HepG2 (cell line): ENCODE measurements around the gene FAM161A. TPM values are rescaled to one million over a fixed set of nuclear protein-coding genes. Genes with fewer than 3 reads are reported as not detected.

Experiments used
- CC2D1A ChIP-seq: sonication (generic); formaldehyde crosslinking; IDR thresholded peaks from 2 replicates; pipeline ENCODE4 v1.8.1; 2023; ENCODE audit warnings: mild to moderate bottlenecking, missing genetic modification reagents
- CENPX ChIP-seq: sonication (generic); formaldehyde crosslinking; IDR thresholded peaks from 2 replicates; pipeline ENCODE4 v1.9.0; 2021; ENCODE audit warnings: mild to moderate bottlenecking, missing genetic modification reagents, moderate library complexity
- GFI1 ChIP-seq: sonication (generic); formaldehyde crosslinking; IDR thresholded peaks from 2 replicates; pipeline ENCODE4 v1.5.0; 2020; ENCODE audit warnings: missing genetic modification reagents, mild to moderate bottlenecking, borderline replicate concordance
- GLI4 ChIP-seq: sonication (generic); formaldehyde crosslinking; IDR thresholded peaks from 2 replicates; pipeline ENCODE4 v1.5.1; 2020; ENCODE audit warnings: missing genetic modification reagents, mild to moderate bottlenecking, moderate library complexity, borderline replicate concordance
- ISX ChIP-seq: sonication (generic); formaldehyde crosslinking; conservative IDR thresholded peaks from 2 replicates; pipeline ENCODE4 v1.5.0; 2020; ENCODE audit warnings: missing genetic modification reagents
- MED1 ChIP-seq: sonication (generic); formaldehyde crosslinking; IDR thresholded peaks from 2 replicates; pipeline ENCODE4 v1.4.0; 2020; ENCODE audit warnings: missing genetic modification reagents
- NFE2L1 ChIP-seq: sonication (generic); formaldehyde crosslinking; IDR thresholded peaks from 2 replicates; pipeline ENCODE4 v1.4.0; 2020; ENCODE audit warnings: missing genetic modification reagents, mild to moderate bottlenecking, borderline replicate concordance
- NFKB2 ChIP-seq: sonication (generic); formaldehyde crosslinking; IDR thresholded peaks from 2 replicates; pipeline ENCODE4 v1.4.0; 2020; ENCODE audit warnings: missing genetic modification reagents, borderline replicate concordance
- PHF8 ChIP-seq: sonication (generic); formaldehyde crosslinking; IDR thresholded peaks from 2 replicates; pipeline ENCODE4 v1.5.0; 2020; ENCODE audit warnings: missing genetic modification reagents
- RFXAP ChIP-seq: sonication (generic); formaldehyde crosslinking; IDR thresholded peaks from 2 replicates; pipeline ENCODE4 v1.4.0; 2020; ENCODE audit warnings: missing genetic modification reagents, borderline replicate concordance
- SMAD3 ChIP-seq: sonication (generic); formaldehyde crosslinking; IDR thresholded peaks from 2 replicates; pipeline ENCODE4 v1.4.0; 2020; ENCODE audit warnings: missing genetic modification reagents
- SMARCC2 ChIP-seq: fragments of 450-650 bp; IDR thresholded peaks from 2 replicates; pipeline ENCODE4 v1.6.1; 2017; ENCODE audit warnings: antibody characterized with exemption, mild to moderate bottlenecking
- TBX3 ChIP-seq: fragments of 450-650 bp; IDR thresholded peaks from 2 replicates; pipeline ENCODE4 v1.6.1; 2017; ENCODE audit warnings: antibody characterized with exemption, mild to moderate bottlenecking, inconsistent platforms, borderline replicate concordance
- THYN1 ChIP-seq: sonication (generic); formaldehyde crosslinking; IDR thresholded peaks from 2 replicates; pipeline ENCODE4 v1.8.1; 2023; ENCODE audit warnings: low read depth, mild to moderate bottlenecking, moderate library complexity, missing genetic modification reagents, borderline replicate concordance
- ZNF382 ChIP-seq: sonication (generic); formaldehyde crosslinking; IDR thresholded peaks from 2 replicates; pipeline ENCODE4 v1.5.0; 2020; ENCODE audit warnings: missing genetic modification reagents, mild to moderate bottlenecking, borderline replicate concordance
- ZNF670 ChIP-seq: sonication (generic); formaldehyde crosslinking; IDR thresholded peaks from 2 replicates; pipeline ENCODE4 v1.8.0; 2022; ENCODE audit warnings: mild to moderate bottlenecking, missing genetic modification reagents, borderline replicate concordance
- ZNF790 ChIP-seq: sonication (generic); formaldehyde crosslinking; IDR thresholded peaks from 2 replicates; pipeline ENCODE4 v1.8.0; 2022; ENCODE audit warnings: missing genetic modification reagents, mild to moderate bottlenecking, borderline replicate concordance
- polyA plus RNA-seq, 8 experiments: library from polyadenylated mRNA; depleted of rRNA in 3 of 8; stranded (reverse) in 7 of 8; unstranded in 1 of 8; fragments of >200 nt; fragmentation: Illumina TruSeq in 4 of 8; extraction: Trizol in 4 of 8; gene quantifications; 2 replicates each; pipeline versions ENCODE4 v1.2.1 to v1.2.3, GENCODE V29; 2011 to 2016; ENCODE audit warnings: low read depth in 4 of 8, missing spikeins in 1 of 8, mixed read lengths in 1 of 8; ENCODE audit not compliant: insufficient read depth in 1 of 8
- total RNA-seq, 5 experiments: library from RNA; depleted of rRNA; stranded (reverse); fragments of >200 nt; fragmentation: Illumina TruSeq; extraction: Trizol; gene quantifications; 2 replicates each; pipeline ENCODE4 v1.2.3, GENCODE V29; 2016; ENCODE audit warnings: low read depth in 1 of 5
- TF ChIP-seq, protein P1 (sequence below): sonication (generic); formaldehyde crosslinking; IDR thresholded peaks from 2 replicates; pipeline ENCODE4 v1.8.0; 2022; ENCODE audit warnings: mild to moderate bottlenecking, missing genetic modification reagents, moderate library complexity
- TF ChIP-seq, protein P2 (sequence below): sonication (generic); formaldehyde crosslinking; IDR thresholded peaks from 2 replicates; pipeline ENCODE4 v1.5.0; 2020; ENCODE audit warnings: missing genetic modification reagents
- TF ChIP-seq, protein P3 (sequence below): sonication (generic); formaldehyde crosslinking; conservative IDR thresholded peaks from 2 replicates; pipeline ENCODE4 v1.5.0; 2020; ENCODE audit warnings: missing genetic modification reagents
- TF ChIP-seq, protein P4 (sequence below): sonication (generic); formaldehyde crosslinking; IDR thresholded peaks from 2 replicates; pipeline ENCODE4 v1.4.0; 2020; ENCODE audit warnings: missing genetic modification reagents
- TF ChIP-seq, protein P5 (sequence below): sonication (generic); formaldehyde crosslinking; IDR thresholded peaks from 2 replicates; pipeline ENCODE4 v1.5.1; 2020; ENCODE audit warnings: missing genetic modification reagents, mild to moderate bottlenecking, borderline replicate concordance

The FAM161A gene
- total and polyA plus RNA-seq, 2 of the 13 experiments (the other 11 are each of a cell fraction or from before 2014, with no cell fraction given) = 2.7 to 3.4 TPM

DNA sequence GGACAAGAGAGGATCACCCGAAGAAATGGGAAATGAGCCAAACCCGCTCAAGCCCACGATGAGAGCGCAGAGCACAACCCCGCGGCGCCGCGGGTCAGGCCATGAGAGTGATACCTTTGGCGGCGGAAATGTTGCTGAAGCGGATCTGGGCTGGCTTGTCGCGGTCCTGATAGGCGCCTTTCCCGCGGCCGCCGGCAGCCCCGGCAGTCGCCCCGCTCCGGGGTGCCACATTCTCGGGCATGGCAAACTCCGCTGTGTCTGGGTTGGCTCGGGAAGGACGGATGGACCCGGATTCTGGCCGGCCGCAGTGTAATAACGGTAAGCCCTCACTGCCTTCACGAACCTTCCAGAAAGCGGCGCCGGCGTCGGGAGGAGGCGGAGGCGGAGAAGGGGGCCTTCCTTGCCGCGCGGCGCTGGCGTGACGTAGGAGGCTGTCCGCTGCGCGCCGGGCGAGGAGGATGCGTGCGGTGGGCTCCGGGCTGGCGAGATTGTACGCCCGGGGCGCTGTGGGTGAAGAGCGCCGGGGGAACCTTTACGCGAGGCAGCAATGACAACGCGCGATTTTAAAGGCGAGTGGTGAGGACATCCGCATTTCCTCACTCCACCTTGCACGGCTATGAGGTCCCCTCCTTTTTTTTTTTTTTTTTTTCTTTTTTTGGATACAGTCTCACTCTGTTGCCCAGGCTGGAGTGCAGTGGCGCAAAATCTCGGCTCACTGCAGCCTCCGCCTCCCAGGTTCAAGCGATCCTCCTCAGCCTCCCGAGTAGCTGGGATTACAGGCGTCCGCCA is 34.6 kb upstream of the FAM161A start, which contains the start of gene CCT4 (continued):
- peak; percentile 94; the same call in 1 of the 2 replicates for TF ChIP-seq SMAD3 (CRISPR knock-in tag)
- peak; percentile 86 for TF ChIP-seq MED1 (CRISPR knock-in tag)
- peak; percentile 64; the same call in 1 of the 2 replicates for TF ChIP-seq CC2D1A
- TF ChIP-seq, protein P1, sequence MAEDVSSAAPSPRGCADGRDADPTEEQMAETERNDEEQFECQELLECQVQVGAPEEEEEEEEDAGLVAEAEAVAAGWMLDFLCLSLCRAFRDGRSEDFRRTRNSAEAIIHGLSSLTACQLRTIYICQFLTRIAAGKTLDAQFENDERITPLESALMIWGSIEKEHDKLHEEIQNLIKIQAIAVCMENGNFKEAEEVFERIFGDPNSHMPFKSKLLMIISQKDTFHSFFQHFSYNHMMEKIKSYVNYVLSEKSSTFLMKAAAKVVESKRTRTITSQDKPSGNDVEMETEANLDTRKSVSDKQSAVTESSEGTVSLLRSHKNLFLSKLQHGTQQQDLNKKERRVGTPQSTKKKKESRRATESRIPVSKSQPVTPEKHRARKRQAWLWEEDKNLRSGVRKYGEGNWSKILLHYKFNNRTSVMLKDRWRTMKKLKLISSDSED (CRISPR knock-in tag) = no peak
- TF ChIP-seq CENPX = no peak
- no peak for TF ChIP-seq NFE2L1 (CRISPR knock-in tag)
- TF ChIP-seq NFKB2 (CRISPR knock-in tag) = peak; percentile 95; the same call in 1 of the 2 replicates
- TF ChIP-seq RFXAP = peak; percentile 93
- TF ChIP-seq, protein P2, sequence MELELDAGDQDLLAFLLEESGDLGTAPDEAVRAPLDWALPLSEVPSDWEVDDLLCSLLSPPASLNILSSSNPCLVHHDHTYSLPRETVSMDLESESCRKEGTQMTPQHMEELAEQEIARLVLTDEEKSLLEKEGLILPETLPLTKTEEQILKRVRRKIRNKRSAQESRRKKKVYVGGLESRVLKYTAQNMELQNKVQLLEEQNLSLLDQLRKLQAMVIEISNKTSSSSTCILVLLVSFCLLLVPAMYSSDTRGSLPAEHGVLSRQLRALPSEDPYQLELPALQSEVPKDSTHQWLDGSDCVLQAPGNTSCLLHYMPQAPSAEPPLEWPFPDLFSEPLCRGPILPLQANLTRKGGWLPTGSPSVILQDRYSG (CRISPR knock-in tag) = peak; percentile 64; the same call in 1 of the 2 replicates
- no peak for TF ChIP-seq ZNF382 (CRISPR knock-in tag)
- TF ChIP-seq, protein P3, sequence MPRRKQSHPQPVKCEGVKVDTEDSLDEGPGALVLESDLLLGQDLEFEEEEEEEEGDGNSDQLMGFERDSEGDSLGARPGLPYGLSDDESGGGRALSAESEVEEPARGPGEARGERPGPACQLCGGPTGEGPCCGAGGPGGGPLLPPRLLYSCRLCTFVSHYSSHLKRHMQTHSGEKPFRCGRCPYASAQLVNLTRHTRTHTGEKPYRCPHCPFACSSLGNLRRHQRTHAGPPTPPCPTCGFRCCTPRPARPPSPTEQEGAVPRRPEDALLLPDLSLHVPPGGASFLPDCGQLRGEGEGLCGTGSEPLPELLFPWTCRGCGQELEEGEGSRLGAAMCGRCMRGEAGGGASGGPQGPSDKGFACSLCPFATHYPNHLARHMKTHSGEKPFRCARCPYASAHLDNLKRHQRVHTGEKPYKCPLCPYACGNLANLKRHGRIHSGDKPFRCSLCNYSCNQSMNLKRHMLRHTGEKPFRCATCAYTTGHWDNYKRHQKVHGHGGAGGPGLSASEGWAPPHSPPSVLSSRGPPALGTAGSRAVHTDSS (CRISPR knock-in tag) = 0 out of 2 replicates have a peak, but pooled peaks have one; percentile 63
- peak; percentile 88; the same call in 1 of the 2 replicates for TF ChIP-seq GLI4 (CRISPR knock-in tag)
- TF ChIP-seq ZNF670 (CRISPR knock-in tag) = peak; percentile 99
- 0 out of 2 replicates have a peak, but pooled peaks have one; percentile 39 for TF ChIP-seq TBX3
- peak; percentile 92; the same call in 1 of the 2 replicates for TF ChIP-seq ISX (CRISPR knock-in tag)
- no peak for TF ChIP-seq SMARCC2
- TF ChIP-seq THYN1 (CRISPR knock-in tag) = peak; percentile 72; the same call in 1 of the 2 replicates
- peak; percentile 65; the same call in 1 of the 2 replicates for TF ChIP-seq GFI1 (CRISPR knock-in tag)
- TF ChIP-seq, protein P4, sequence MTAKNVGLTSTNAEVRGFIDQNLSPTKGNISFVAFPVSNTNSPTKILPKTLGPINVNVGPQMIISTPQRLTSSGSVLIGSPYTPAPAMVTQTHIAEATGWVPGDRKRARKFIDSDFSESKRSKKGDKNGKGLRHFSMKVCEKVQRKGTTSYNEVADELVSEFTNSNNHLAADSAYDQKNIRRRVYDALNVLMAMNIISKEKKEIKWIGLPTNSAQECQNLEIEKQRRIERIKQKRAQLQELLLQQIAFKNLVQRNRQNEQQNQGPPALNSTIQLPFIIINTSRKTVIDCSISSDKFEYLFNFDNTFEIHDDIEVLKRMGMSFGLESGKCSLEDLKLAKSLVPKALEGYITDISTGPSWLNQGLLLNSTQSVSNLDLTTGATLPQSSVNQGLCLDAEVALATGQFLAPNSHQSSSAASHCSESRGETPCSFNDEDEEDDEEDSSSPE = peak; percentile 94
- TF ChIP-seq, protein P5, sequence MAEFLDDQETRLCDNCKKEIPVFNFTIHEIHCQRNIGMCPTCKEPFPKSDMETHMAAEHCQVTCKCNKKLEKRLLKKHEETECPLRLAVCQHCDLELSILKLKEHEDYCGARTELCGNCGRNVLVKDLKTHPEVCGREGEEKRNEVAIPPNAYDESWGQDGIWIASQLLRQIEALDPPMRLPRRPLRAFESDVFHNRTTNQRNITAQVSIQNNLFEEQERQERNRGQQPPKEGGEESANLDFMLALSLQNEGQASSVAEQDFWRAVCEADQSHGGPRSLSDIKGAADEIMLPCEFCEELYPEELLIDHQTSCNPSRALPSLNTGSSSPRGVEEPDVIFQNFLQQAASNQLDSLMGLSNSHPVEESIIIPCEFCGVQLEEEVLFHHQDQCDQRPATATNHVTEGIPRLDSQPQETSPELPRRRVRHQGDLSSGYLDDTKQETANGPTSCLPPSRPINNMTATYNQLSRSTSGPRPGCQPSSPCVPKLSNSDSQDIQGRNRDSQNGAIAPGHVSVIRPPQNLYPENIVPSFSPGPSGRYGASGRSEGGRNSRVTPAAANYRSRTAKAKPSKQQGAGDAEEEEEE (CRISPR knock-in tag) = no peak; the same call in 1 of the 2 replicates
- peak; percentile 95 for TF ChIP-seq PHF8 (CRISPR knock-in tag)
- peak; percentile 97; the same call in 1 of the 2 replicates for TF ChIP-seq ZNF790 (CRISPR knock-in tag)
